Measurements from ENCODE around the gene HTR3C. TPM values are rescaled to one million over a fixed set of nuclear protein-coding genes. Genes with fewer than 3 reads are reported as not detected.

The HTR3C gene
- polyA plus RNA-seq, 1 of the 3 experiments (the other 2 are of a cell fraction) = not detected

GRCh38 chr3:184099806-184100686 lies 47.2 kb downstream of the HTR3C start:
- no peaks in the 10 kb centered on the region for H4K20me1 ChIP-seq (ENCODE audit: insufficient read depth)
- H3K9me2 ChIP-seq = no peaks in the 10 kb centered on the region
- no peak for DNase-seq
- H3K79me2 ChIP-seq (ENCODE audit: insufficient read depth) = no peaks in the 10 kb centered on the region
- 58% methylated on average over 24 of the region's 24 CpGs for WGBS (ENCODE audit: low lambda C conversion rate)
- TF ChIP-seq MXI1 (IDR thresholded peaks at IDR 0.05; ENCODE audit: low read depth, low read length) = no peak
- no peak for TF ChIP-seq REST (IDR thresholded peaks at IDR 0.05; ENCODE audit: low read depth, low read length)
- TF ChIP-seq MAX (IDR thresholded peaks at IDR 0.05; ENCODE audit: low read depth) = no peak
- no peak for TF ChIP-seq RAD21 (IDR thresholded peaks at IDR 0.05; ENCODE audit: low read length)
- no peak for TF ChIP-seq YY1 (IDR thresholded peaks at IDR 0.05; ENCODE audit: low read depth)
- TF ChIP-seq IRF3 (IDR thresholded peaks at IDR 0.05; ENCODE audit: low read depth, low read length) = no peak
- no peak overlapping the region for H3K4me3 ChIP-seq (ENCODE audit: low read depth in 2 of 2, low read length in 1 of 2)
- no peak overlapping the region for H3K9ac ChIP-seq
- no peaks in the 10 kb centered on the region for H3K27me3 ChIP-seq (ENCODE audit: insufficient read depth)
- no peaks in the 10 kb centered on the region for H3K4me1 ChIP-seq (ENCODE audit: control insufficient read depth in 1 of 2, insufficient read depth in 2 of 2, low read depth in 1 of 2, low read length in 1 of 2)
- no peaks in the 10 kb centered on the region for H3K36me3 ChIP-seq (replicated peaks in 1 of 2; ENCODE audit: control insufficient read depth in 1 of 2, insufficient read depth in 2 of 2, low read length in 1 of 2)
- POLR2A ChIA-PET = no interaction called here
- no peak overlapping the region for H3K4me2 ChIP-seq
- no peaks in the 10 kb centered on the region for H3F3A ChIP-seq (replicated peaks; ENCODE audit: insufficient read depth)
- no peak overlapping the region for H3K27ac ChIP-seq (ENCODE audit: low read depth in 2 of 2, low read length in 1 of 2)
- no peaks in the 10 kb centered on the region for H3K9me3 ChIP-seq
- no peak overlapping the region for H2AFZ ChIP-seq (ENCODE audit: low read depth)
- CTCF ChIA-PET = interaction anchor here (0.5 to 2.0 kb wide), 2 partner anchors 35 to 49 kb away, joined by 4 to 5 read pairs; partner anchors contain the start of gene EIF2B5

Small RNA genes within 50 kb of the gene (small RNA-seq; reads per million reads assigned to genes)
- 0 reads per million in 7 experiments for gene RF00019

Other genes with a start within 250 kb of the HTR3C start
- 2.6 and 3.4 TPM in 2 replicates for gene MAP6D1, start 227.5 kb upstream of the HTR3C start, polyA plus RNA-seq (2012; rRNA removed)
- gene PARL, start 168.2 kb upstream of the HTR3C start, polyA plus RNA-seq (2012; rRNA removed) = 50.1 and 58.5 TPM in 2 replicates
- gene ABCC5, start 35.2 kb upstream of the HTR3C start, polyA plus RNA-seq (2012; rRNA removed) = 25.9 and 40.6 TPM in 2 replicates
- not detected in 2 replicates for gene HTR3D, start 21.3 kb upstream of the HTR3C start, polyA plus RNA-seq (2012; rRNA removed)
- gene HTR3E, start 44.0 kb downstream of the HTR3C start, polyA plus RNA-seq (2012; rRNA removed) = not detected in 2 replicates
- gene EIF2B5, start 82.3 kb downstream of the HTR3C start, polyA plus RNA-seq (2012; rRNA removed) = 46.8 and 61.5 TPM in 2 replicates
- 29.6 and 30.1 TPM in 2 replicates for gene DVL3, start 102.3 kb downstream of the HTR3C start, polyA plus RNA-seq (2012; rRNA removed)
- 645 and 759 TPM in 2 replicates for gene AP2M1, start 121.8 kb downstream of the HTR3C start, polyA plus RNA-seq (2012; rRNA removed)
- gene ABCF3, start 133.2 kb downstream of the HTR3C start, polyA plus RNA-seq (2012; rRNA removed) = 55.6 and 59.2 TPM in 2 replicates
- gene VWA5B2, start 176.5 kb downstream of the HTR3C start, polyA plus RNA-seq (2012; rRNA removed) = 0.08 and 0.19 TPM in 2 replicates
- gene ALG3, start 195.9 kb downstream of the HTR3C start, polyA plus RNA-seq (2012; rRNA removed) = 66.0 and 71.4 TPM in 2 replicates
- gene EEF1AKMT4, start 196.6 kb downstream of the HTR3C start, polyA plus RNA-seq (2012; rRNA removed) = 7.2 and 9.3 TPM in 2 replicates
- gene CAMK2N2, start 208.5 kb downstream of the HTR3C start, polyA plus RNA-seq (2012; rRNA removed) = 0.89 and 2.2 TPM in 2 replicates
- gene ECE2, start 223.0 kb downstream of the HTR3C start, polyA plus RNA-seq (2012; rRNA removed) = 0.03 and 0.16 TPM in 2 replicates
- 328 and 382 TPM in 2 replicates for gene PSMD2, start 246.2 kb downstream of the HTR3C start, polyA plus RNA-seq (2012; rRNA removed)